Posterior vena cava (tissue), 2 donors: ENCODE results near the gene PCDHB10. TPM values are rescaled to one million over a fixed set of nuclear protein-coding genes. Genes with fewer than 3 reads are reported as not detected.
"Not testable (repeated sequence)": the region's sequence is repeated elsewhere in the genome, so short reads cannot be mapped to it uniquely, and the experiment has no call there.

Source experiments
- DNase-seq: peaks from one replicate; pipeline ENCODE4 v3.0.0-alpha.2; 2020; ENCODE audit warnings: low spot score
- intact Hi-C, 2 donors: fragments of 100-400 bp; cut with DNase I; formaldehyde crosslinking; loops; one replicate each; pipeline versions ENCODE4 v1.14.1 to v1.14.2; 2022 to 2023
- total RNA-seq, 2 donors: library from RNA; stranded (reverse); fragmentation: NEBNext Ultra II Directional; extraction: Animal tissue kit (Norgen Biotek cat#: 25700); gene quantifications; one replicate each; pipeline ENCODE4 v1.2.1, GENCODE V29; 2021
- donor health status: DM: yes; HTN: yes; CAD: no.
- donor health status: DM: yes; HTN: yes; CAD: no.

Gene PCDHB10
- total RNA-seq, 2 donors from 2014 or later, result 2.6 to 3.8 TPM

DNA sequence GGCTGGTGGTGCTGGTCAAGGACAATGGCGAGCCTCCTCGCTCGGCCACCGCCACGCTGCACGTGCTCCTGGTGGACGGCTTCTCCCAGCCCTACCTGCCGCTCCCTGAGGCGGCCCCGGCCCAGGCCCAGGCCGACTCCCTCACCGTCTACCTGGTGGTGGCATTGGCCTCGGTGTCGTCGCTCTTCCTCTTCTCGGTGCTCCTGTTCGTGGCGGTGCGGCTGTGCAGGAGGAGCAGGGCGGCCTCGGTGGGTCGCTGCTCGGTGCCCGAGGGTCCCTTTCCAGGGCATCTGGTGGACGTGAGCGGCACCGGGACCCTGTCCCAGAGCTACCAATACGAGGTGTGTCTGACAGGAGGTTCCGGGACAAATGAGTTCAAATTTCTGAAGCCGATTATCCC lies 33.3 kb downstream of the PCDHB10 start:
- intact Hi-C loops, DNase-seq: not testable (repeated sequence)

GRCh38 chr5:141234109-141234667 lies 42.0 kb downstream of the PCDHB10 start:
- intact Hi-C loops, result no loop called here
- no peak for DNase-seq

- DNase-seq, intact Hi-C loops: not testable (repeated sequence)
Measured at GRCh38 chr5:141235922-141236321, 43.8 kb downstream of the PCDHB10 start.

GRCh38 chr5:141236516-141237313 lies 44.6 kb downstream of the PCDHB10 start:
- intact Hi-C loops, result no loop called here

DNA sequence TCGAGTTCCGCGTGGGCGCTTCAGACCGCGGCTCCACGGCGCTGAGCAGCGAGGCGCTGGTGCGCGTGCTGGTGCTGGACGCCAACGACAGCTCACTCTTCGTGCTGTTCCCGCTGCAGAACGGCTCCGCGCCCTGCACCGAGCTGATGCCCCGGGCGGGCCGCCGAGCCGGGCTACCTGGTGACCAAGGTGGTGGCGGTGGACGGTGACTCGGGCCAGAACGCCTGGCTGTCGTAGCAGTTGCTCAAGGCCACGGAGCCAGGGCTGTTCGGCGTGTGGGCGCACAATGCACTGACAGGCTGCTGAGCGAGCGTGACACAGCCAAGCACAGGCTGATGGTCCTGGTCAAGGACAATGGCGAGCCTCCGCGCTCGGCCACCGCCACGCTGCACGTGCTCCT lies 49.3 kb downstream of the PCDHB10 start:
- intact Hi-C loops, result no loop called here
- no peak for DNase-seq

More at GRCh38 chr5:141236516-141237313, 44.6 kb downstream of the PCDHB10 start:
- DNase-seq, result no peak

Other genes starting within 250 kb of the PCDHB10 start
- gene PCDHAC2, start 225.9 kb upstream of the PCDHB10 start, total RNA-seq, result under 1 TPM; 0.32 to 0.33 TPM
- gene PCDHB1, start 141.0 kb upstream of the PCDHB10 start, total RNA-seq, result not detected
- 1 to 10 TPM; 2.3 to 3.2 TPM for gene PCDHB2, start 97.7 kb upstream of the PCDHB10 start, total RNA-seq
- 1 to 10 TPM; 1.2 to 1.3 TPM for gene PCDHB3, start 91.9 kb upstream of the PCDHB10 start, total RNA-seq
- gene PCDHB4, start 70.5 kb upstream of the PCDHB10 start, total RNA-seq, result 1 to 10 TPM; 4.1 to 5.2 TPM
- gene PCDHB5, start 57.1 kb upstream of the PCDHB10 start, total RNA-seq, result 1 to 10 TPM; 2.8 to 3.1 TPM
- 1 to 10 TPM in 1 of 2 donors, under 1 TPM in 1; 0.95 to 1.6 TPM for gene PCDHB6, start 42.3 kb upstream of the PCDHB10 start, total RNA-seq
- gene PCDHB7, start 19.7 kb upstream of the PCDHB10 start, total RNA-seq, result 1 to 10 TPM; 2.6 to 5.5 TPM
- gene PCDHB8, start 14.6 kb upstream of the PCDHB10 start, total RNA-seq, result 1 to 10 TPM; 2.3 to 3.5 TPM
- gene PCDHB16, start 10.0 kb upstream of the PCDHB10 start, total RNA-seq, result 1 to 10 TPM; 3.0 to 5.0 TPM
- 1 to 10 TPM; 1.1 to 5.3 TPM for gene PCDHB9, start 5.2 kb upstream of the PCDHB10 start, total RNA-seq
- gene PCDHB11, start 7.3 kb downstream of the PCDHB10 start, total RNA-seq, result 1 to 10 TPM; 3.6 to 4.0 TPM
- gene PCDHB12, start 16.4 kb downstream of the PCDHB10 start, total RNA-seq, result 1 to 10 TPM; 3.6 to 4.1 TPM
- 1 to 10 TPM; 3.9 to 6.4 TPM for gene PCDHB13, start 21.6 kb downstream of the PCDHB10 start, total RNA-seq
- gene PCDHB14, start 31.0 kb downstream of the PCDHB10 start, total RNA-seq, result 1 to 10 TPM; 5.0 to 8.7 TPM
- 1 to 10 TPM; 3.8 to 4.4 TPM for gene PCDHB15, start 53.0 kb downstream of the PCDHB10 start, total RNA-seq
- gene SLC25A2, start 111.7 kb downstream of the PCDHB10 start, total RNA-seq, result under 1 TPM; 0.46 to 1.00 TPM
- gene TAF7, start 128.4 kb downstream of the PCDHB10 start, total RNA-seq, result 10 to 100 TPM; 57.9 to 63.1 TPM
- gene PCDHGA1, start 138.2 kb downstream of the PCDHB10 start, total RNA-seq, result under 1 TPM; 0.81 to 0.93 TPM
- gene PCDHGA2, start 146.4 kb downstream of the PCDHB10 start, total RNA-seq, result 1 to 10 TPM; 3.7 to 7.4 TPM
- gene PCDHGA3, start 151.5 kb downstream of the PCDHB10 start, total RNA-seq, result 1 to 10 TPM; 2.0 to 3.0 TPM
- gene PCDHGB1, start 157.7 kb downstream of the PCDHB10 start, total RNA-seq, result 1 to 10 TPM; 2.6 to 2.8 TPM
- gene PCDHGA4, start 162.7 kb downstream of the PCDHB10 start, total RNA-seq, result 1 to 10 TPM; 4.7 to 5.5 TPM
- gene PCDHGB2, start 167.6 kb downstream of the PCDHB10 start, total RNA-seq, result 1 to 10 TPM; 4.7 to 5.2 TPM
- 1 to 10 TPM; 3.9 to 5.2 TPM for gene PCDHGA5, start 171.8 kb downstream of the PCDHB10 start, total RNA-seq
- 1 to 10 TPM; 4.9 to 5.0 TPM for gene PCDHGB3, start 177.9 kb downstream of the PCDHB10 start, total RNA-seq
- gene PCDHGA6, start 181.5 kb downstream of the PCDHB10 start, total RNA-seq, result 1 to 10 TPM; 6.6 to 7.9 TPM
- 1 to 10 TPM; 4.0 to 4.3 TPM for gene PCDHGA7, start 190.4 kb downstream of the PCDHB10 start, total RNA-seq
- gene PCDHGB4, start 195.3 kb downstream of the PCDHB10 start, total RNA-seq, result 1 to 10 TPM; 4.8 to 5.7 TPM
- gene PCDHGA8, start 200.3 kb downstream of the PCDHB10 start, total RNA-seq, result 1 to 10 TPM; 2.0 to 2.4 TPM
- 1 to 10 TPM; 8.1 to 9.5 TPM for gene PCDHGB5, start 205.6 kb downstream of the PCDHB10 start, total RNA-seq
- 1 to 10 TPM; 5.6 to 7.2 TPM for gene PCDHGA9, start 210.4 kb downstream of the PCDHB10 start, total RNA-seq
- gene PCDHGB6, start 215.7 kb downstream of the PCDHB10 start, total RNA-seq, result 1 to 10 TPM; 6.7 to 8.5 TPM
- 1 to 10 TPM; 5.7 to 6.6 TPM for gene PCDHGA10, start 220.6 kb downstream of the PCDHB10 start, total RNA-seq
- gene PCDHGB7, start 225.3 kb downstream of the PCDHB10 start, total RNA-seq, result 10 to 100 TPM; 12.2 to 17.1 TPM
- gene PCDHGA11, start 228.7 kb downstream of the PCDHB10 start, total RNA-seq, result 1 to 10 TPM; 4.6 to 4.8 TPM
- 10 to 100 TPM in 1 of 2 donors, 1 to 10 TPM in 1; 5.2 to 11.6 TPM for gene PCDHGA12, start 238.2 kb downstream of the PCDHB10 start, total RNA-seq